ACC112 (cell line): ENCODE results near the gene PLCH1.

Experiments used
- H2AFZ ChIP-seq: fragments of 200-600 bp; sonication (generic); one replicate; pipeline ENCODE4 v1.6.0; 2017; ENCODE audit warnings: antibody characterized with exemption, low read length; ENCODE audit not compliant: unreplicated experiment
- H3K27ac ChIP-seq: fragments of 200-600 bp; sonication (generic); 2 replicates; pipeline ENCODE4 v1.5.1; 2014; ENCODE audit warnings: low read depth, mild to moderate bottlenecking, antibody characterized with exemption, low read length, moderate library complexity
- H3K27me3 ChIP-seq: fragments of 200-600 bp; sonication (generic); 2 replicates; pipeline ENCODE4 v1.6.1; 2014; ENCODE audit warnings: mild to moderate bottlenecking, antibody characterized with exemption, low read length, moderate library complexity, mixed read lengths; ENCODE audit not compliant: insufficient read depth
- H3K36me3 ChIP-seq: fragments of 200-600 bp; sonication (generic); 2 replicates; pipeline ENCODE4 v1.6.1; 2016; ENCODE audit warnings: mild to moderate bottlenecking, antibody characterized with exemption, low read length, moderate library complexity, mixed read lengths; ENCODE audit not compliant: insufficient read depth
- H3K4me1 ChIP-seq: fragments of 200-600 bp; sonication (generic); one replicate; pipeline ENCODE4 v1.6.1; 2016; ENCODE audit warnings: low read length, mixed read lengths; ENCODE audit not compliant: insufficient read depth, unreplicated experiment, control insufficient read depth
- H3K4me3 ChIP-seq: fragments of 200-600 bp; sonication (generic); 2 replicates; pipeline ENCODE4 v1.5.1; 2014; ENCODE audit warnings: mild to moderate bottlenecking, low read depth, low read length
- H3K79me2 ChIP-seq: fragments of 200-600 bp; sonication (generic); one replicate; pipeline ENCODE4 v1.6.0; 2016; ENCODE audit warnings: low read length; ENCODE audit not compliant: control insufficient read depth, unreplicated experiment, insufficient read depth

PLCH1 gene

GRCh38 chr3:155420406-155420805, 324.5 kb downstream of the PLCH1 start:
- no peaks in the 10 kb centered on the region for H3K36me3 ChIP-seq
- no peaks in the 10 kb centered on the region for H3K79me2 ChIP-seq
- H3K27ac ChIP-seq, result no peak overlapping the region
- no peak overlapping the region for H2AFZ ChIP-seq
- H3K27me3 ChIP-seq, result no peaks in the 10 kb centered on the region
- peaks cover 19% of the 10 kb centered on the region for H3K4me1 ChIP-seq
- H3K4me3 ChIP-seq, result no peak overlapping the region

GRCh38 chr3:155418407-155418806, 326.5 kb downstream of the PLCH1 start:
- peaks cover 19% of the 10 kb centered on the region for H3K4me1 ChIP-seq
- H3K36me3 ChIP-seq, result no peaks in the 10 kb centered on the region
- H3K27ac ChIP-seq, result no peak overlapping the region
- no peaks in the 10 kb centered on the region for H3K79me2 ChIP-seq
- H2AFZ ChIP-seq, result no peak overlapping the region
- no peak overlapping the region for H3K4me3 ChIP-seq
- H3K27me3 ChIP-seq, result no peaks in the 10 kb centered on the region

GRCh38 chr3:155417119-155417517, 327.8 kb downstream of the PLCH1 start:
- Histone ChIP-seq H3K27me3 (no peaks in the 10 kb centered on the region), H3K27ac (no peak overlapping the region), H3K36me3 (no peaks in the 10 kb centered on the region), H3K4me1 (peaks cover 19% of the 10 kb centered on the region), H2AFZ (no peak overlapping the region), H3K79me2 (no peaks in the 10 kb centered on the region), H3K4me3 (no peak overlapping the region)

- no peak overlapping the region for H2AFZ ChIP-seq
- no peaks in the 10 kb centered on the region for H3K79me2 ChIP-seq
- no peaks in the 10 kb centered on the region for H3K27me3 ChIP-seq
- peaks cover 19% of the 10 kb centered on the region for H3K4me1 ChIP-seq
- H3K27ac ChIP-seq, result 0 out of 2 replicates have a peak overlapping the region, but pooled peaks have one; percentile 4
- no peaks in the 10 kb centered on the region for H3K36me3 ChIP-seq
- H3K4me3 ChIP-seq, result peak overlapping the region; percentile 15; the same call in 1 of the 2 replicates
Measured at GRCh38 chr3:155416500-155417118, 328.3 kb downstream of the PLCH1 start.

- H3K36me3 ChIP-seq, result no peaks in the 10 kb centered on the region
- no peaks in the 10 kb centered on the region for H3K79me2 ChIP-seq
- no peak overlapping the region for H3K27ac ChIP-seq
- no peaks in the 10 kb centered on the region for H3K27me3 ChIP-seq
- no peak overlapping the region for H2AFZ ChIP-seq
- peaks cover 16% of the 10 kb centered on the region for H3K4me1 ChIP-seq
- no peak overlapping the region for H3K4me3 ChIP-seq
Measured at GRCh38 chr3:155412904-155413303, 332.0 kb downstream of the PLCH1 start.

GRCh38 chr3:155411500-155412223, 333.2 kb downstream of the PLCH1 start:
- H2AFZ ChIP-seq, result no peak overlapping the region
- H3K36me3 ChIP-seq, result no peaks in the 10 kb centered on the region
- H3K4me1 ChIP-seq, result peaks cover 14% of the 10 kb centered on the region

GRCh38 chr3:155409336-155409735, 335.5 kb downstream of the PLCH1 start:
- no peak overlapping the region for H3K4me3 ChIP-seq

More at GRCh38 chr3:155411500-155412223, 333.2 kb downstream of the PLCH1 start:
- Histone ChIP-seq H3K27ac (no peak overlapping the region), H3K79me2 (no peaks in the 10 kb centered on the region), H3K4me3 (no peak overlapping the region), H3K27me3 (no peaks in the 10 kb centered on the region)

GRCh38 chr3:155407971-155408370, 336.9 kb downstream of the PLCH1 start:
- H3K36me3 ChIP-seq, result no peaks in the 10 kb centered on the region
- H2AFZ ChIP-seq, result no peak overlapping the region
- H3K27me3 ChIP-seq, result no peaks in the 10 kb centered on the region
- H3K4me1 ChIP-seq, result peaks cover 6% of the 10 kb centered on the region
- no peak overlapping the region for H3K27ac ChIP-seq
- H3K79me2 ChIP-seq, result no peaks in the 10 kb centered on the region
- H3K4me3 ChIP-seq, result no peak overlapping the region

More at GRCh38 chr3:155409336-155409735, 335.5 kb downstream of the PLCH1 start:
- Histone ChIP-seq H3K36me3 (no peaks in the 10 kb centered on the region), H2AFZ (no peak overlapping the region), H3K4me1 (peaks cover 6% of the 10 kb centered on the region), H3K79me2 (no peaks in the 10 kb centered on the region), H3K27me3 (no peaks in the 10 kb centered on the region), H3K27ac (no peak overlapping the region)

- Histone ChIP-seq H2AFZ (peak overlapping the region; percentile 3), H3K27ac (no peak overlapping the region), H3K4me1 (peaks cover 6% of the 10 kb centered on the region), H3K27me3 (no peaks in the 10 kb centered on the region), H3K4me3 (no peak overlapping the region), H3K79me2 (no peaks in the 10 kb centered on the region), H3K36me3 (no peaks in the 10 kb centered on the region)
Measured at GRCh38 chr3:155407331-155407730, 337.5 kb downstream of the PLCH1 start.

GRCh38 chr3:155404486-155404885, 340.4 kb downstream of the PLCH1 start:
- H2AFZ ChIP-seq, result no peak overlapping the region
- peaks cover 6% of the 10 kb centered on the region for H3K4me1 ChIP-seq
- no peaks in the 10 kb centered on the region for H3K36me3 ChIP-seq
- no peaks in the 10 kb centered on the region for H3K79me2 ChIP-seq
- no peak overlapping the region for H3K4me3 ChIP-seq
- H3K27ac ChIP-seq, result no peak overlapping the region
- no peaks in the 10 kb centered on the region for H3K27me3 ChIP-seq

- peaks cover 6% of the 10 kb centered on the region for H3K4me1 ChIP-seq
- H2AFZ ChIP-seq, result no peak overlapping the region
- H3K79me2 ChIP-seq, result no peaks in the 10 kb centered on the region
- no peaks in the 10 kb centered on the region for H3K27me3 ChIP-seq
- no peak overlapping the region for H3K27ac ChIP-seq
- H3K4me3 ChIP-seq, result no peak overlapping the region
- H3K36me3 ChIP-seq, result no peaks in the 10 kb centered on the region
Measured at GRCh38 chr3:155402656-155403055, 342.2 kb downstream of the PLCH1 start.
